GM12878 (cell line): ENCODE measurements around the gene HVCN1. TPM values are rescaled to one million over a fixed set of nuclear protein-coding genes. Genes with fewer than 3 reads are reported as not detected.
A peak's percentile ranks its signal among the peaks of the same experiment; 100 is the strongest.

ENCODE experiments used
- ATAC-seq: fragments of 200-7000 bp; cut with Tn5 transposase; 3 replicates; pipeline ENCODE4 v1.9.1; 2020; ENCODE audit warnings: mild to moderate bottlenecking, moderate library complexity
- BruUV-seq: library from RNA; stranded (reverse); fragments of 400-500 nt; replicated peaks from 2 replicates; lab custom pipeline; 2021; lab: Mats Ljungman, UMichigan
- CTCF ChIA-PET: fragments of 300-600 bp; sonication (Branson Sonifier 250); formaldehyde crosslinking; extraction: SDS; loops from one replicate; lab custom pipeline; 2021; ENCODE audit warnings: inconsistent platforms; lab: Yijun Ruan, JAX
- POLR2A ChIA-PET: fragments of 350-600 bp; formaldehyde crosslinking; extraction: SDS; loops from one replicate; lab custom pipeline; 2021; ENCODE audit warnings: inconsistent platforms; lab: Charles Lee
- RAD21 ChIA-PET: fragments of 300-600 bp; sonication (Branson Sonifier 250); formaldehyde crosslinking; loops from one replicate; lab custom pipeline; 2023; ENCODE audit warnings: antibody characterized with exemption; ENCODE audit not compliant: unreplicated experiment; lab: Charles Lee
- SMC1A ChIA-PET: fragments of 300-600 bp; sonication (Branson Sonifier 250); formaldehyde crosslinking; loops from one replicate; lab custom pipeline; 2023; ENCODE audit not compliant: unreplicated experiment, uncharacterized antibody; lab: Charles Lee
- DNase-seq: peaks from one replicate; pipeline ENCODE4 v3.0.0-alpha.2; 2011; ENCODE audit warnings: low read depth, low spot score
- FAIRE-seq: peaks from 3 replicates; lab custom pipeline; 2011; peaks lifted over from hg19 to GRCh38; lab: Jason Lieb, UNC
- H2AFZ ChIP-seq: 2 replicates; pipeline ENCODE4 v1.6.0; 2011; ENCODE audit warnings: low read depth, low read length, control low read depth; ENCODE audit not compliant: control insufficient read depth
- H3K27ac ChIP-seq: 2 replicates; pipeline ENCODE4 v1.5.1; 2011; ENCODE audit warnings: control low read depth; ENCODE audit not compliant: control insufficient read depth, insufficient read depth
- H3K27me3 ChIP-seq, 2 experiments: replicated peaks in 1 of 2; 2 replicates each; pipeline versions ENCODE4 v1.6.0 to v1.6.1; 2011; ENCODE audit warnings: low read length in 1 of 2; ENCODE audit not compliant: control insufficient read depth in 2 of 2, insufficient read depth in 2 of 2
- H3K36me3 ChIP-seq, 2 experiments: 2 replicates each; pipeline ENCODE4 v1.5.1; 2011; ENCODE audit warnings: low read length in 1 of 2; ENCODE audit not compliant: control insufficient read depth in 2 of 2, insufficient read depth in 2 of 2
- H3K4me1 ChIP-seq: 2 replicates; pipeline ENCODE4 v1.6.1; 2011; ENCODE audit warnings: mild to moderate bottlenecking, low read length, moderate library complexity, mixed read lengths; ENCODE audit not compliant: control insufficient read depth, insufficient read depth
- H3K4me2 ChIP-seq: 2 replicates; pipeline ENCODE4 v1.6.0; 2011; ENCODE audit warnings: control low read depth; ENCODE audit not compliant: control insufficient read depth, insufficient read depth
- H3K4me3 ChIP-seq: fragments of 200-600 bp; sonication (generic); 2 replicates; pipeline ENCODE4 v1.5.1; 2016
- H3K79me2 ChIP-seq: 2 replicates; pipeline ENCODE4 v1.6.0; 2011; ENCODE audit warnings: low read length; ENCODE audit not compliant: control insufficient read depth, insufficient read depth
- H3K9ac ChIP-seq: 2 replicates; pipeline ENCODE4 v1.8.0; 2011; ENCODE audit warnings: low read length, control low read depth, mixed read lengths; ENCODE audit not compliant: control insufficient read depth, insufficient read depth
- H3K9me3 ChIP-seq: replicated peaks from 3 replicates; pipeline ENCODE4 v1.5.1; 2011; ENCODE audit warnings: mild to moderate bottlenecking, low read length; ENCODE audit not compliant: control insufficient read depth, insufficient read depth
- H4K20me1 ChIP-seq: 2 replicates; pipeline ENCODE4 v1.6.0; 2011; ENCODE audit not compliant: control insufficient read depth, insufficient read depth
- CEBPZ ChIP-seq: fragments of 150-350 bp; IDR thresholded peaks from 2 replicates; pipeline ENCODE4 v1.6.1; 2016; ENCODE audit warnings: low read depth, low read length
- EED ChIP-seq: sonication (generic); IDR thresholded peaks from 2 replicates; pipeline ENCODE4 v1.6.1; 2016; ENCODE audit warnings: antibody characterized with exemption, low read depth
- RELA ChIP-seq: fragments of 450-650 bp; IDR thresholded peaks from 2 replicates; pipeline ENCODE4 v1.8.0; 2014; ENCODE audit warnings: borderline replicate concordance; ENCODE audit not compliant: partially characterized antibody
- WGBS: methylation state at CpG from one replicate; pipeline ENCODE4 v1.1.6; 2016; ENCODE audit warnings: low lambda C conversion rate; ENCODE audit not compliant: insufficient replicate concordance, insufficient coverage; ENCODE audit errors: missing lambda C conversion rate; 5-methylcytosine and 5-hydroxymethylcytosine counted together
- in situ Hi-C: fragments of 300-500 bp; cut with MboI; formaldehyde crosslinking; loops from 9 replicates; pipeline ENCODE4 v1.14.3; 2018; ENCODE audit warnings: mixed read lengths
- intact Hi-C: fragments of 100-400 bp; cut with micrococcal nuclease; formaldehyde crosslinking; loops from one replicate; pipeline ENCODE4 v1.14.2; 2022; ENCODE audit not compliant: unreplicated experiment
- polyA plus RNA-seq, 11 experiments: library from polyadenylated mRNA; depleted of rRNA in 4 of 11; unstranded in 6 of 11; stranded (reverse) in 5 of 11; fragments of >200 nt; fragmentation: Nextera tagmentation in 4 of 11; fragmentation: Illumina TruSeq in 1 of 11; extraction: Ambion mirVana in 4 of 11; extraction: Trizol in 1 of 11; gene quantifications; 1 replicate in 1 of 11; 2 replicates in 10 of 11; pipeline versions ENCODE4 v1.2.1 to v1.2.3, GENCODE V29; 2011 to 2016; ENCODE audit warnings: inconsistent platforms in 2 of 11, missing spikeins in 2 of 11, low read depth in 1 of 11
- total RNA-seq, 4 experiments: library from RNA; depleted of rRNA in 3 of 4; stranded (reverse); fragments of >200 nt in 3 of 4; fragmentation: Illumina TruSeq in 1 of 4; extraction: Trizol in 1 of 4; gene quantifications; 2 replicates each; pipeline versions ENCODE4 v1.2.1 to v1.2.3, GENCODE V29; 2013 to 2021

HVCN1 gene
- total and polyA plus RNA-seq, 10 of the 15 experiments (the other 5 are each of a cell fraction or from before 2014, with no cell fraction given), result 27.8 to 181 (median 103) TPM

GRCh38 chr12:110690127-110690430 lies 1.2 kb upstream of the HVCN1 start:
- no peak for FAIRE-seq
- H4K20me1 ChIP-seq, result no peaks in the 10 kb centered on the region
- no peaks in the 10 kb centered on the region for H3K27me3 ChIP-seq
- H3K36me3 ChIP-seq, result peaks cover 2 to 3% of the 10 kb centered on the region in 2 experiments; a peak in 1 of 4 replicates
- no peak for TF ChIP-seq RELA
- TF ChIP-seq CEBPZ, result no peak
- TF ChIP-seq EED, result peak; percentile 5; the same call in 1 of the 2 replicates
- no TSS peak for BruUV-seq
- H3K9me3 ChIP-seq, result no peaks in the 10 kb centered on the region; the same call in 2 of the 3 replicates
- peaks cover 38% of the 10 kb centered on the region for H3K79me2 ChIP-seq
- intact Hi-C loops (no loop called here), in situ Hi-C loops (no loop called here)
- H3K27ac ChIP-seq, result peak overlapping the region; percentile 85
- CTCF ChIA-PET, result interaction anchor here (0.7 to 1.5 kb wide), 5 partner anchors 8 to 240 kb away, joined by 3 to 7 read pairs (median 4); partner anchors contain the start of gene ARPC3
- peak overlapping the region; percentile 92 for H3K4me2 ChIP-seq
- peak overlapping the region; percentile 74 for H3K9ac ChIP-seq
- H3K4me3 ChIP-seq, result peak overlapping the region; percentile 66; the same call in 1 of the 2 replicates
- ATAC-seq, result no peak
- DNase-seq, result no peak
- POLR2A ChIA-PET, result interaction anchor here (0.5 to 2.3 kb wide), 7 partner anchors 8 to 234 kb away, joined by 3 to 16 read pairs (median 4); no protein-coding TSS in a partner anchor
- peak overlapping the region; percentile 81 for H2AFZ ChIP-seq
- RAD21 ChIA-PET, result interaction anchor here (0.8 to 1.8 kb wide), 7 partner anchors 8 to 90 kb away, joined by 3 to 10 read pairs (median 4); no protein-coding TSS in a partner anchor
- SMC1A ChIA-PET, result interaction anchor here (1.0 to 1.8 kb wide), 7 partner anchors 26 to 88 kb away, joined by 3 to 11 read pairs (median 4); no protein-coding TSS in a partner anchor
- 36% methylated on average over 4 of the region's 4 CpGs for WGBS
- H3K4me1 ChIP-seq, result peaks cover 37% of the 10 kb centered on the region
